Measurements from ENCODE around the gene P4HTM.
"Not testable (repeated sequence)": the region's sequence is repeated elsewhere in the genome, so short reads cannot be mapped to it uniquely, and the experiment has no call there.

Gene P4HTM

GRCh38 chr3:49007771-49008528 is 17.9 kb downstream of the P4HTM start:
- FAIRE-seq = peak; percentile 72

GRCh38 chr3:49008627-49009026 is 18.6 kb downstream of the P4HTM start:
- not testable (repeated sequence) for FAIRE-seq; DNase-seq (ENCODE audit: insufficient read length, low spot score)

More at GRCh38 chr3:49007771-49008528, 17.9 kb downstream of the P4HTM start:
- DNase-seq (ENCODE audit: insufficient read length, low spot score) = peak; percentile 56

DNA sequence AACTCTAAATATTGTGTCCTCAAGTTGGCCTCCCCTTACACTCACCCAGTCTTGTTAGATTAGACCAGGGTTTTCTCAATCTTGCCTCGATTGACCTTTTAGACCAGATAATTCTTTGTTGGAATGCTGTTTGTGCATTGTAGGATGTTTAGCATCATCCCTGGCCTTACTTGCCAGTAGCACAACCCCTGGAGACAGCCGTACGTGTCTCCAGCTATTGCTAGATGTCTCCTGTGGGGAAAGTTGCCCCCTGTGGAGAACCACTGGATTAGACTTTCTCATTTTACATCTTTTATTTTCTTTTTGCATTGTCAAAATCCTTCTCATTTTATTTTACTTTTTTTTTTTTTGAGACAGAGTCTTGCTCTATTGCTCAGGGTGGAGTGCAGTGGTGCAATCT is 19.4 kb downstream of the P4HTM start:
- DNase-seq (ENCODE audit: insufficient read length, low spot score) = no peak
- FAIRE-seq = no peak

DNA sequence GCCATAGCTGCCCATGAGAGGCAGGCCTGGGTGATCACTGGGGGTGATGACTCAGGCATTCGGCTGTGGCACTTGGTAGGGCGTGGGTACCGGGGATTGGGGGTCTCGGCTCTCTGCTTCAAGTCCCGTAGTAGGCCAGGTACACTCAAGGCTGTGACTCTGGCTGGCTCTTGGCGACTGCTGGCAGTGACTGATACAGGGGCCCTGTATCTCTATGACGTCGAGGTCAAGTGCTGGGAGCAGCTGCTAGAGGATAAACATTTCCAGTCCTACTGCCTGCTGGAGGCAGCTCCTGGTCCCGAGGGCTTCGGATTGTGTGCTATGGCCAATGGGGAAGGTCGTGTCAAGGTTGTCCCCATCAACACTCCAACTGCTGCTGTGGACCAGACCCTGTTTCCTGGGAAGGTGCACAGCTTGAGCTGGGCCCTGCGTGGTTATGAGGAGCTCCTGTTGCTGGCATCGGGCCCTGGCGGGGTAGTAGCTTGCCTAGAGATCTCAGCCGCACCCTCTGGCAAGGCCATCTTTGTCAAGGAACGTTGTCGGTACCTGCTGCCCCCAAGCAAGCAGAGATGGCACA is 22.5 kb downstream of the P4HTM start:
- FAIRE-seq (no peak), DNase-seq (ENCODE audit: insufficient read length, low spot score) (no peak)

DNA sequence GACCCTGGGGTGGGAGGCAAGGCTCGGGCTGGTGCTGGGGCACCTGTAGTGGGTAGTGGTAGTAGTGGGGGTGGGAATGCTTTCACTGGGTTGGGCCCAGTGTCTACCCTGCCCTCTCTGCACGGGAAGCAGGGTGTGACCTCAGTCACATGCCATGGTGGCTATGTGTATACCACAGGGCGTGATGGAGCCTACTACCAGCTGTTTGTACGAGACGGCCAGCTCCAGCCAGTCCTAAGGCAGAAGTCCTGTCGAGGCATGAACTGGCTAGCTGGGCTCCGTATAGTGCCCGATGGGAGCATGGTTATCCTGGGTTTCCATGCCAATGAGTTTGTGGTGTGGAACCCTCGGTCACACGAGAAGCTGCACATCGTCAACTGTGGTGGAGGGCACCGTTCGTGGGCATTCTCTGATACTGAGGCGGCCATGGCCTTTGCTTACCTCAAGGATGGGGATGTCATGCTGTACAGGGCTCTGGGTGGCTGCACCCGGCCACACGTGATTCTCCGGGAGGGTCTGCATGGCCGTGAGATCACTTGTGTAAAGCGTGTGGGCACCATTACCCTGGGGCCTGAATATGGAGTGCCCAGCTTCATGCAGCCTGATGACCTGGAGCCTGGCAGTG is 23.2 kb downstream of the P4HTM start:
- FAIRE-seq (no peak), DNase-seq (ENCODE audit: insufficient read length, low spot score) (no peak)

- FAIRE-seq = peak; percentile 81
- DNase-seq (ENCODE audit: insufficient read length, low spot score) = no peak
These were observed 24.0 kb downstream of the P4HTM start for GRCh38 chr3:49013738-49014660.

DNA sequence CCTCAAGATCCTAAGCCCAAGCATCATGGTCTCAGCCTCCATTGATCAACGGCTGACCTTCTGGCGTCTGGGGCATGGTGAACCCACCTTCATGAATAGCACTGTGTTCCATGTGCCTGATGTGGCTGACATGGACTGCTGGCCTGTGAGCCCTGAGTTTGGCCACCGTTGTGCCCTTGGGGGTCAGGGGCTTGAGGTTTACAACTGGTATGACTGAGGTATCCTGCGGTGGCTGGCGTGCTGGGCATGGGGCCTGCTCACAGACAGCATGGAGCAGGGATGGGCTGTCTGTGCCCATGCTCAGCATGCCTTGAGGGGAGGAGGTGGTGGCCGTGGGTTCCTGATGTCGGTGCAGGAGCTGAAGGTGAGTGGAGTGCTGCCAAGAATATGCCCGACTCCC is 25.0 kb downstream of the P4HTM start:
- DNase-seq (ENCODE audit: insufficient read length, low spot score) = no peak
- no peak for FAIRE-seq

GRCh38 chr3:49015765-49016164 is 25.7 kb downstream of the P4HTM start:
- DNase-seq (ENCODE audit: insufficient read length, low spot score) (no peak), FAIRE-seq (no peak)

- no peak for FAIRE-seq
These were observed 26.6 kb downstream of the P4HTM start for GRCh38 chr3:49016414-49017228.

DNA sequence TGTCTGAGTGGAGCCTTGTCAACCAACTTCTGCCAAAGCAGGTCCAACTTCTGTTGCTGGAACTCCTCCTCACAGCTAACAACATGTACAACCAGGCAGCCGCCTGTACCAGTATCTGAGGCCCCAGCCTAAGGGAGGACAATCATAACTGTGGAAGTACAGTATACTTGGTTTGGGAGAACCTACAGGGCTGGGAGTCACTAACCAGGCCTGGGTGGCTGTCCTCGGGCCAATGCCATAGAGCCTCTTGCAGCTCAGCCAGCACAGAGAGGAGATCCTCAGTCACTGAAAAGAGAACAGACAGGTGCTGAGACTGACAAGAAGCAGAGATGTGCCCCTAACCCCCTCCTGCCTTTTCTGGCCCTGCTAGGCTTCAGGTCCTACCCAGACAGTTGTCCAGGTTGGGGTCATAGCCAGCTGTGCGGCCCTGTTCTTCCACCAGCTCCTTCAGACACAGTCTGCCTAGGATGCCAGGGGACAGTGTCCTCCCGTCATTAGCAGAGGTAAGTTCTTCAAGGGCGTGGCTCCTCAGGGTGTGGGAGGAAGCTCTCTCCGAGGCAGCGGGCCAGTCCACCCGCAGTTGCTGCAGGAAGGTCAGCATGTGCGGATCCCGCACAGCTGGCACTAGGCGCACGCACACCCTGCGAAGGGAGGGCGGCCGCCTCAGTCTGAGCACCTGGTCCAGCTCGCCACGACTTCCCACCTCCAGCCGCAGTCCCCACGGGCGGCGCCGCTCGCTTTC is 27.4 kb downstream of the P4HTM start:
- peak; percentile 51 for FAIRE-seq

More at GRCh38 chr3:49016414-49017228, 26.6 kb downstream of the P4HTM start:
- DNase-seq (ENCODE audit: insufficient read length, low spot score) = no peak

DNA sequence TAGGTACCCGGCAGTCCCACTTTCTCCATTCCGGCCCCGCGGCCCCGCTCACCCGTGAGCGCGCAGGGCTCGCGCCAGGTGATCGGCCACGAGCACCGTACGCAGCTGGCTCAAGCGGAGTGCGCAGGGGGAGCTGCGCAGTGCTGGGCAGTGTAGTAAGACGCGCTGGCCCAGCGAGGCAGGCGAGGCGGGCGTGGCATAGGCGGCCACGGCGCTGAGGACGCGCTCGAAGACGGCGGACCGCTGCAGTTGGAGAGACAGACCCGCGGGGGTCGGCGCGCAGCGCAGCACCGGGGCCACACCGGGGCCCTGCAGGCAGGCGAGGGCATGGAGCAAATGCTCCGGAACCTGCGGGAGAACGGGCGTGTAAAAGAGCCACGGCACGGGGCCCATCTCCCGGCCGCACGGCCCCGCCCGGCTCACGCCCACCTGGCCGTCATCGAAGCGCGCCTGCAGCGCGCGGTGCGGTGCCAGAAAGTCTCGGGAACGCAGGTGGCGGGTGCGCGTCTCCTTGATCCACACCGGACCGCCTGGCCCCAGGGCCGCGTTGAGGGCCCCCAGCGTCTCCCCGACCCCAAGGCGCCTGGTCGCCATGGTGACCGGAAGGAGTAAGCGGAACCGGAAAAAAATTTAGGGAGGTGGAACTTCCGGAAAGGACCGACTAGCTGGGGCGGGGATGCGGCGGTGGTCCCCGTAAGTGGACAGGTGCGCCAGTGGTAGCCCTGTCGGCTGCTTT is 28.1 kb downstream of the P4HTM start, which contains the start of gene DALRD3:
Gene DALRD3 (minus strand): TSS at position 610 of the 736 bp plus-strand sequence. CDS start 16 bp downstream, at position 594.
- FAIRE-seq = peak; percentile 83

More for the DNA sequence above, 27.4 kb downstream of the P4HTM start:
- no peak for DNase-seq (ENCODE audit: insufficient read length, low spot score)

DNA sequence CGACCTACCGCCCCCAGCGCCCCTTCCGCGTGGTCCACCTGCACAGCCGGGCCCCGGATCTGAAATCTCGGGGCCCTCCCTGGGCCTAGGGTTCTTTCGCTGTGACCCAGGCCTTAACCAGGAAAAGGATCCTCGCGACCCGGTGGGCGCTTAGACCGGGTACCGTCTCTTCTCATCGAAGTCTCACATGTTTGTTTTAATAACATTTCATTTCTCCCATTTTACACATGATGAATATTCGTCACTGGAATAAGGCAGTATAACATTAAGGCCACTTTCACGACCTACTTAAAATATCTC is 28.6 kb downstream of the P4HTM start:
- FAIRE-seq (no peak), DNase-seq (ENCODE audit: insufficient read length, low spot score) (no peak)

More for the DNA sequence above, 28.1 kb downstream of the P4HTM start, which contains the start of gene DALRD3:
- DNase-seq (ENCODE audit: insufficient read length, low spot score) = peak; percentile 64

- no peak for DNase-seq (ENCODE audit: insufficient read length, low spot score)
- FAIRE-seq = peak; percentile 37
These were observed 29.9 kb downstream of the P4HTM start for GRCh38 chr3:49019941-49020329.

- DNase-seq (ENCODE audit: insufficient read length, low spot score) (no peak), FAIRE-seq (peak; percentile 53)
These were observed 30.5 kb downstream of the P4HTM start for GRCh38 chr3:49020330-49021212.

- DNase-seq (ENCODE audit: insufficient read length, low spot score) (peak; percentile 82), FAIRE-seq (peak; percentile 97)
These were observed 31.3 kb downstream of the P4HTM start for GRCh38 chr3:49021213-49021812.

DNA sequence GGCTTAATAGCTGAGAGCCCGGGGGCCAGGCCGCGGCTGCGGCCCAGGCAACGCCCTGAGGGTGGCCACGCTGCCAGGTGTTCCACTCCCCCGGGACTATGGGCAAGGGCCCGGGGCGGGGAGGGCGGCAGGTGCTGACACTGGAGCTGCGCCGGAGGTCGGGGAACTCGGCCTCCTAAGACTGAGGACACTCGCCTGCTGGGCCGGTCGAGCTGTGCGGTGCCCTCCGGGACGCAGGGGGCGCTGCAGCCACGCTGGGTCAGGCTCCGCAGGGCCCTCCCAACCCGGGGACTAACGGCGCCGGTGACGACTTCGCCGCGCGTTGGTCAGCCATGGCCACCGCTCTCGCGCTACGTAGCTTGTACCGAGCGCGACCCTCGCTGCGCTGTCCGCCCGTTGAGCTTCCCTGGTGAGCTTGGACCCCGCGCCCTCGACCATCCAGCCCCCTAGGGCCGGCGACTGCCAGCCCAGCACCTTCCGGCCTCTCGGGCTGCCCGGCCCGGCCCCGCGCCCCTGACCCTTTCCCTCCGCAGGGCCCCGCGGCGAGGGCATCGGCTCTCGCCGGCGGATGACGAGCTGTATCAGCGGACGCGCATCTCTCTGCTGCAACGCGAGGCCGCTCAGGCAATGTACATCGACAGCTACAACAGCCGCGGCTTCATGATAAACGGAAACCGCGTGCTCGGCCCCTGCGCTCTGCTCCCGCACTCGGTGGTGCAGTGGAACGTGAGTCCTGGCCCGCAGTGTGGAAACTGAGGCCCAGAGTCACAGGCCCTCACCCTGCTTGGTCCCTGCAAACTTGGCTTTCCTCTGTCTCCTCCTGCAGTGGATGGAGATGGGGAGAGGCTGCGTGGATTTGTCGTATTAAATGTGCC is 32.0 kb downstream of the P4HTM start, which contains the start of gene NDUFAF3:
Gene NDUFAF3 (plus strand): TSS at position 309 of the 875 bp plus-strand sequence. CDS start 24 bp downstream, at position 333.
- DNase-seq (ENCODE audit: insufficient read length, low spot score) (peak; percentile 72), FAIRE-seq (peak; percentile 76)
